HS-27A (cell line): ENCODE data around the gene ATP8B2.
A peak's percentile ranks its signal among the peaks of the same experiment; 100 is the strongest.
"Not testable (repeated sequence)": the region's sequence is repeated elsewhere in the genome, so short reads cannot be mapped to it uniquely, and the experiment has no call there.

Source experiments
- DNase-seq: peaks from one replicate; pipeline ENCODE4 v3.0.0-alpha.2; 2012; ENCODE audit warnings: low read depth, missing footprints

Gene ATP8B2

GRCh38 chr1:154324669-154325582 lies at the start of gene ATP8B2:
ATP8B2 (plus strand) TSS chr1:154325525; CDS start chr1:154328142, 2,617 bp downstream.
- DNase-seq = peak; percentile 47

GRCh38 chr1:154276797-154277196 lies 48.5 kb upstream of the ATP8B2 start:
- no peak for DNase-seq

- not testable (repeated sequence) for DNase-seq
These were observed 37.7 kb upstream of the ATP8B2 start for GRCh38 chr1:154287591-154287990.

GRCh38 chr1:154288661-154289060 lies 36.7 kb upstream of the ATP8B2 start:
- no peak for DNase-seq

- no peak for DNase-seq
These were observed 34.4 kb upstream of the ATP8B2 start for GRCh38 chr1:154290921-154291320.

- DNase-seq = no peak
These were observed 29.7 kb upstream of the ATP8B2 start for GRCh38 chr1:154295408-154296235.

- no peak for DNase-seq
These were observed 23.7 kb upstream of the ATP8B2 start for GRCh38 chr1:154301582-154301981.

- no peak for DNase-seq
These were observed 20.5 kb upstream of the ATP8B2 start for GRCh38 chr1:154304664-154305337.

GRCh38 chr1:154306151-154306550 lies 19.2 kb upstream of the ATP8B2 start:
- DNase-seq = no peak

- DNase-seq = not testable (repeated sequence)
These were observed 17.6 kb upstream of the ATP8B2 start for GRCh38 chr1:154307670-154308270.

- not testable (repeated sequence) for DNase-seq
These were observed 16.2 kb upstream of the ATP8B2 start for GRCh38 chr1:154309136-154309535.

GRCh38 chr1:154312229-154313065 lies 12.9 kb upstream of the ATP8B2 start:
- not testable (repeated sequence) for DNase-seq

- DNase-seq = no peak
These were observed 12.3 kb upstream of the ATP8B2 start for GRCh38 chr1:154313066-154313356.

- not testable (repeated sequence) for DNase-seq
These were observed 11.1 kb upstream of the ATP8B2 start for GRCh38 chr1:154314226-154314625.

- DNase-seq = no peak
These were observed 8.6 kb upstream of the ATP8B2 start for GRCh38 chr1:154316704-154317103.

- DNase-seq = no peak
These were observed 6.9 kb upstream of the ATP8B2 start for GRCh38 chr1:154318386-154318785.

- DNase-seq = no peak
These were observed 4.3 kb upstream of the ATP8B2 start, which contains the start of gene AQP10 for GRCh38 chr1:154320882-154321608. AQP10 (plus strand) TSS chr1:154321093; CDS start chr1:154321156, 63 bp downstream.

GRCh38 chr1:154321609-154321934 lies 3.8 kb upstream of the ATP8B2 start:
- DNase-seq = not testable (repeated sequence)

GRCh38 chr1:154323493-154323892 lies 1.8 kb upstream of the ATP8B2 start:
- DNase-seq = no peak

- no peak for DNase-seq
These were observed 1.1 kb upstream of the ATP8B2 start for GRCh38 chr1:154324241-154324640.
